ENCODE data around the gene MTCP1. TPM values are rescaled to one million over a fixed set of nuclear protein-coding genes. Genes with fewer than 3 reads are reported as not detected.

Gene MTCP1
- polyA plus RNA-seq, 3 donors, result 1.3 to 23.3 (median 14.8) TPM

DNA sequence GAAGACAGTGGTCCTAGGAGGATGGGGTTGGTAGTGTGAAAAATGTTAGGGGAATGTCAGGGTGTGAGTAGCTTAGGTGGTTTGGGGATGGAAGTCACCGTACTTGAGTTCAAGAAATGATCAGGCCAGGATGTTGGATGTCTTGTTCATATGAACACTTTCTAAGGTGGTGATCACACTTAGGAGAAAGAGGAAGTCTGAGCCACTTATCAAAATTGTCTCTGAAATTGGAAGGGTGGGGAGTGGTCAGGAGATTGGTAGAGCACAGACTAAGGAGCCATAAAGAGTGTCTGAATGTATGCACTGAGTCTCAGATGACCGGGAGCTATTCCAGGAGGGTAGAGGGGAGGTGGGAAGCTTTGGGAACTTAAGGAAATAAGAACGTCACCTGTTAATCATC, 17.3 kb downstream of the MTCP1 start:
- Mint-ChIP-seq H3K4me1 (peaks cover 10% of the 10 kb centered on the region), H3K9me3 (no peaks in the 10 kb centered on the region), H3K27ac (peak overlapping the region in 2 of 7 donors; percentile 30 to 58), H3K27me3 (ENCODE audit: low read depth in 3 of 3) (no peaks in the 10 kb centered on the region), H3K4me3 (no peak overlapping the region), H3K36me3 (peaks cover 36 to 37% of the 10 kb centered on the region in 2 donors)
- 93% methylated on average over 3 of the region's 3 CpGs for WGBS (ENCODE audit: insufficient coverage)
- H2AFZ ChIP-seq (ENCODE audit: insufficient read depth, low read depth, low read length, poor library complexity, severe bottlenecking), result no peak overlapping the region
- H4K20me1 ChIP-seq (ENCODE audit: insufficient read depth, low read length), result no peaks in the 10 kb centered on the region
- no peaks in the 10 kb centered on the region for H3K79me2 ChIP-seq (ENCODE audit: insufficient read depth, low read length)
- H3K9ac ChIP-seq (ENCODE audit: insufficient read depth, low read length, poor library complexity, severe bottlenecking), result no peak overlapping the region
- no peaks in the 10 kb centered on the region for H3K27me3 ChIP-seq (ENCODE audit: control insufficient read depth in 2 of 2, insufficient read depth in 2 of 2, low read length in 2 of 2)
- H3K4me1 ChIP-seq (ENCODE audit: control insufficient read depth in 1 of 2, insufficient read depth in 2 of 2, low read length in 2 of 2), result peaks cover 6% of the 10 kb centered on the region in 2 donors
- no peak overlapping the region for H3K27ac ChIP-seq (ENCODE audit: low read depth in 1 of 2, low read length in 2 of 2)
- no peak for DNase-seq
- TF ChIP-seq, protein P1, sequence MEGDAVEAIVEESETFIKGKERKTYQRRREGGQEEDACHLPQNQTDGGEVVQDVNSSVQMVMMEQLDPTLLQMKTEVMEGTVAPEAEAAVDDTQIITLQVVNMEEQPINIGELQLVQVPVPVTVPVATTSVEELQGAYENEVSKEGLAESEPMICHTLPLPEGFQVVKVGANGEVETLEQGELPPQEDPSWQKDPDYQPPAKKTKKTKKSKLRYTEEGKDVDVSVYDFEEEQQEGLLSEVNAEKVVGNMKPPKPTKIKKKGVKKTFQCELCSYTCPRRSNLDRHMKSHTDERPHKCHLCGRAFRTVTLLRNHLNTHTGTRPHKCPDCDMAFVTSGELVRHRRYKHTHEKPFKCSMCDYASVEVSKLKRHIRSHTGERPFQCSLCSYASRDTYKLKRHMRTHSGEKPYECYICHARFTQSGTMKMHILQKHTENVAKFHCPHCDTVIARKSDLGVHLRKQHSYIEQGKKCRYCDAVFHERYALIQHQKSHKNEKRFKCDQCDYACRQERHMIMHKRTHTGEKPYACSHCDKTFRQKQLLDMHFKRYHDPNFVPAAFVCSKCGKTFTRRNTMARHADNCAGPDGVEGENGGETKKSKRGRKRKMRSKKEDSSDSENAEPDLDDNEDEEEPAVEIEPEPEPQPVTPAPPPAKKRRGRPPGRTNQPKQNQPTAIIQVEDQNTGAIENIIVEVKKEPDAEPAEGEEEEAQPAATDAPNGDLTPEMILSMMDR (IDR thresholded peaks at IDR 0.05), result no peak
- H3K36me3 ChIP-seq (replicated peaks in 1 of 2; ENCODE audit: control insufficient read depth in 1 of 2, insufficient read depth in 2 of 2, low read length in 2 of 2), result peaks cover 24 to 35% of the 10 kb centered on the region in 2 donors
- H3K4me3 ChIP-seq (replicated peaks in 1 of 3; ENCODE audit: low read depth in 2 of 3, low read length in 3 of 3), result no peak overlapping the region
- no peaks in the 10 kb centered on the region for H3K9me3 ChIP-seq (replicated peaks in 1 of 2; ENCODE audit: control insufficient read depth in 1 of 2, insufficient read depth in 1 of 2, low read length in 2 of 2)
- intact Hi-C loops (cut with micrococcal nuclease), result loop anchor here in 1 of 2 donors (10.0 kb wide), 1 partner anchor 69 kb away; no protein-coding TSS in a partner anchor
- no peak overlapping the region for H3K4me2 ChIP-seq (replicated peaks; ENCODE audit: extremely low read depth, low read length, poor library complexity, severe bottlenecking)

DNA sequence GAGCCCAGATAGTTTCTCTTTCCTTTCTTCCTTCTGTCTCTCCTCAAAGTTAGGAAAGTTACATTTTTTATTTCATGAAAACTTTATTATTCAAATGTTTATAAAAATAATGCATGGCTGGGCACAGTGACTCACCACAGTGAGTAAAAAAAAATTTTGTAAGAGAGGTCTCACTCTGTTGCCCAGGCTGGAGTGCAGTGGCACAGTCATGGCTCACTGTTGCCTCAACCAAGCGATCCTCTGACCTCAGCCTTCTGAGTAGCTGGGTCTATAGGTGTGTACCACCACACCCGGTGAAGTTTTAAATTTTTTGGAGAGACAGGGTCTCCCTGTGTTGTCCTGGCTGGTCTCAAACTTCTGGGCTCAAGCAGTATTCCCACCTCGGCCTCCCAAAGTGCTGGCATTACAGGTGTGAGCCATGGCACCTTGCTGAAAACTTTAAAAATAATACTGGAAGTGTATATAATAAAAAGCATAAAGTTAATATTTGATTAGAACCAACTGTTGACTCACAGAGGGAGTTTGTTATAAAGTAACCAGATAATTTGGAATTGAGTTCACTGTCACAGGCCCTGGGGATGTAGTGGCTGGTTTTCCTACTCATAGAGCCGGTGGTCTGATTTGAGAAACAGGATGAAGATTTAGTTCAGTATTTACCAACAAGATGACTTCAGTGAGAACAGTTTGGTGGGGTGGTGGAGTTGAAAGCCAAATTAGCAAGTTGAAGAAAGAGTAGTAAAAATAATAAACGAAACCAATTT, 18.0 kb downstream of the MTCP1 start:
- H3K27ac ChIP-seq (ENCODE audit: low read depth in 1 of 2, low read length in 2 of 2), result no peak overlapping the region
- no peak overlapping the region for H3K4me3 ChIP-seq (replicated peaks in 1 of 3; ENCODE audit: low read depth in 2 of 3, low read length in 3 of 3)
- no peak overlapping the region for H3K9ac ChIP-seq (ENCODE audit: insufficient read depth, low read length, poor library complexity, severe bottlenecking)
- no peak overlapping the region for H2AFZ ChIP-seq (ENCODE audit: insufficient read depth, low read depth, low read length, poor library complexity, severe bottlenecking)
- H3K4me1 Mint-ChIP-seq, result peaks cover 10% of the 10 kb centered on the region
- no peak for DNase-seq
- intact Hi-C loops (cut with micrococcal nuclease), result loop anchor here in 1 of 2 donors (10.0 kb wide), 1 partner anchor 68 kb away; no protein-coding TSS in a partner anchor
- H3K4me1 ChIP-seq (ENCODE audit: control insufficient read depth in 1 of 2, insufficient read depth in 2 of 2, low read length in 2 of 2), result peaks cover 6% of the 10 kb centered on the region in 2 donors
- H3K36me3 Mint-ChIP-seq, result peaks cover 35 to 42% of the 10 kb centered on the region in 2 donors
- no peaks in the 10 kb centered on the region for H3K79me2 ChIP-seq (ENCODE audit: insufficient read depth, low read length)
- TF ChIP-seq, protein P1 (IDR thresholded peaks at IDR 0.05), result no peak
- H3K27ac Mint-ChIP-seq, result peak overlapping the region in 4 of 7 donors; percentile 30 to 80 (median 45)
- H3K4me3 Mint-ChIP-seq, result no peak overlapping the region
- no peaks in the 10 kb centered on the region for H3K9me3 ChIP-seq (replicated peaks in 1 of 2; ENCODE audit: control insufficient read depth in 1 of 2, insufficient read depth in 1 of 2, low read length in 2 of 2)
- H3K36me3 ChIP-seq (replicated peaks in 1 of 2; ENCODE audit: control insufficient read depth in 1 of 2, insufficient read depth in 2 of 2, low read length in 2 of 2), result peaks cover 24 to 37% of the 10 kb centered on the region in 2 donors
- H3K27me3 ChIP-seq (ENCODE audit: control insufficient read depth in 2 of 2, insufficient read depth in 2 of 2, low read length in 2 of 2), result no peaks in the 10 kb centered on the region
- no peaks in the 10 kb centered on the region for H3K9me3 Mint-ChIP-seq
- H4K20me1 ChIP-seq (ENCODE audit: insufficient read depth, low read length), result no peaks in the 10 kb centered on the region
- H3K4me2 ChIP-seq (replicated peaks; ENCODE audit: extremely low read depth, low read length, poor library complexity, severe bottlenecking), result no peak overlapping the region
- H3K27me3 Mint-ChIP-seq (ENCODE audit: low read depth in 3 of 3), result peaks cover 0 to 2% (median 0%) of the 10 kb centered on the region in 3 donors
- no CpG with 5 or more reads among the region's 5 CpGs for WGBS (ENCODE audit: insufficient coverage)
